ENCODE measurements around the gene TMEM119. TPM values are rescaled to one million over a fixed set of nuclear protein-coding genes. Genes with fewer than 3 reads are reported as not detected.
A peak's percentile ranks its signal among the peaks of the same experiment; 100 is the strongest.
"Not testable (repeated sequence)": the region's sequence is repeated elsewhere in the genome, so short reads cannot be mapped to it uniquely, and the experiment has no call there.

TMEM119 gene
- total RNA-seq, 4 donors from 2014 or later: 2.3 to 5.9 (median 4.5) TPM

DNA sequence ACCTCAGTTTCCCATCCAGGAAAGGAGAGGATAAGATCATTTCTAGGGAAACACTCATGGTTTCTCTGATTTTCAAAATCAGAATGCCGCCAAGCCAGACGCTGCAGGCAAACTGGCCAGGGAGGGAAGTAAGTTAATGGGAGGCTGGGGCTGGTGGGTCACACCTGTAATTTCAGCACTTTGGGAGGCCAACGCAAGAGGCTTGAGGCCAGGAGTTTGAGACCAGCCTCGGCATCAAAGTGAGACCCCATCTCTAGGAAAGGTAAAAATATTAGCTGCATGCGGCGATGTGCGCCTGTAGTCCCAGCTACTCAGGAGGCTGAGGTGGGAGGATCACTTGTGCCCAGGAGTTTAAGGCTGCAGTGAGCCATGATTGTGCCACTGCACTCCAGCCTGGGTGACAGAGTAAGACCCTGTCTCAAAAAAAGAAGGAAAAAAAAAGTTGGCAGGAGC is 35.2 kb upstream of the TMEM119 start:
- peaks cover 0 to 40% (median 21%) of the 10 kb centered on the region in 3 donors for H3K4me1 ChIP-seq
- H3K9me3 ChIP-seq: no peaks in the 10 kb centered on the region
- no peaks in the 10 kb centered on the region for H3K36me3 ChIP-seq
- 96% methylated on average over 7 of the region's 7 CpGs; no CpG with 5 or more reads in 1 of the 2 donors for WGBS, 2 donors (ENCODE audit: low coverage in 1 of 2)
- ATAC-seq: no peak
- peak overlapping the region in 1 of 2 donors; percentile 30 for H3K4me3 ChIP-seq
- no peak for TF ChIP-seq EP300 (IDR thresholded peaks at IDR 0.05)
- TF ChIP-seq POLR2A (IDR thresholded peaks at IDR 0.05): no peak
- TF ChIP-seq, protein P1, sequence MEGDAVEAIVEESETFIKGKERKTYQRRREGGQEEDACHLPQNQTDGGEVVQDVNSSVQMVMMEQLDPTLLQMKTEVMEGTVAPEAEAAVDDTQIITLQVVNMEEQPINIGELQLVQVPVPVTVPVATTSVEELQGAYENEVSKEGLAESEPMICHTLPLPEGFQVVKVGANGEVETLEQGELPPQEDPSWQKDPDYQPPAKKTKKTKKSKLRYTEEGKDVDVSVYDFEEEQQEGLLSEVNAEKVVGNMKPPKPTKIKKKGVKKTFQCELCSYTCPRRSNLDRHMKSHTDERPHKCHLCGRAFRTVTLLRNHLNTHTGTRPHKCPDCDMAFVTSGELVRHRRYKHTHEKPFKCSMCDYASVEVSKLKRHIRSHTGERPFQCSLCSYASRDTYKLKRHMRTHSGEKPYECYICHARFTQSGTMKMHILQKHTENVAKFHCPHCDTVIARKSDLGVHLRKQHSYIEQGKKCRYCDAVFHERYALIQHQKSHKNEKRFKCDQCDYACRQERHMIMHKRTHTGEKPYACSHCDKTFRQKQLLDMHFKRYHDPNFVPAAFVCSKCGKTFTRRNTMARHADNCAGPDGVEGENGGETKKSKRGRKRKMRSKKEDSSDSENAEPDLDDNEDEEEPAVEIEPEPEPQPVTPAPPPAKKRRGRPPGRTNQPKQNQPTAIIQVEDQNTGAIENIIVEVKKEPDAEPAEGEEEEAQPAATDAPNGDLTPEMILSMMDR (IDR thresholded peaks at IDR 0.05): no peak
- no peak for TF ChIP-seq POLR2AphosphoS5 (IDR thresholded peaks at IDR 0.05)
- peak overlapping the region in 2 of 4 donors; percentile 38 to 48 for H3K27ac ChIP-seq
- H3K27me3 ChIP-seq: peaks cover 27% of the 10 kb centered on the region

- H3K9me3 ChIP-seq, H3K36me3 ChIP-seq, ATAC-seq, H3K4me3 ChIP-seq: not testable (repeated sequence)
- H3K27me3 ChIP-seq: peaks cover 27% of the 10 kb centered on the region
- peaks cover 0 to 23% (median 13%) of the 10 kb centered on the region in 3 donors for H3K4me1 ChIP-seq
- peak overlapping the region in 1 of 4 donors; percentile 24 for H3K27ac ChIP-seq
- 90 to 100% methylated on average over 1 to 3 of the region's 4 CpGs for WGBS, 2 donors (ENCODE audit: low coverage in 1 of 2)
These were observed 33.4 kb upstream of the TMEM119 start for GRCh38 chr12:108631261-108631660.

GRCh38 chr12:108630481-108631207 is 32.8 kb upstream of the TMEM119 start:
- H3K9me3 ChIP-seq: no peaks in the 10 kb centered on the region
- WGBS, 2 donors (ENCODE audit: low coverage in 1 of 2): 58 to 78% methylated on average over 6 of the region's 9 CpGs

GRCh38 chr12:108629824-108630476 is 32.1 kb upstream of the TMEM119 start:
- Histone ChIP-seq H3K9me3 (no peaks in the 10 kb centered on the region), H3K27ac (peak overlapping the region in 3 of 4 donors; percentile 25 to 65 (median 37)), H3K36me3 (no peaks in the 10 kb centered on the region), H3K27me3 (peaks cover 24% of the 10 kb centered on the region), H3K4me1 (peaks cover 0 to 13% (median 11%) of the 10 kb centered on the region in 3 donors), H3K4me3 (no peak overlapping the region)
- 34 to 76% methylated on average over 6 to 9 of the region's 17 CpGs for whole genome bisulfite sequencing, 2 donors (ENCODE audit: low coverage in 1 of 2)
- ATAC-seq: peak; percentile 64
- TF ChIP-seq POLR2A (IDR thresholded peaks at IDR 0.05) (no peak), EP300 (IDR thresholded peaks at IDR 0.05) (no peak), POLR2AphosphoS5 (IDR thresholded peaks at IDR 0.05) (peak; percentile 33)
- TF ChIP-seq, protein P1 (IDR thresholded peaks at IDR 0.05): no peak

More at GRCh38 chr12:108630481-108631207, 32.8 kb upstream of the TMEM119 start:
- no peaks in the 10 kb centered on the region for H3K36me3 ChIP-seq
- peak overlapping the region in 2 of 4 donors; percentile 37 to 65 for H3K27ac ChIP-seq
- H3K27me3 ChIP-seq: peaks cover 27% of the 10 kb centered on the region
- no peak overlapping the region for H3K4me3 ChIP-seq
- no peak for ATAC-seq
- TF ChIP-seq EP300 (IDR thresholded peaks at IDR 0.05) (no peak), POLR2AphosphoS5 (IDR thresholded peaks at IDR 0.05) (no peak), POLR2A (IDR thresholded peaks at IDR 0.05) (no peak)
- TF ChIP-seq, protein P1 (IDR thresholded peaks at IDR 0.05): no peak
- H3K4me1 ChIP-seq: peaks cover 0 to 16% (median 13%) of the 10 kb centered on the region in 3 donors

- ATAC-seq: no peak
- no peak overlapping the region for H3K4me3 ChIP-seq
- H3K9me3 ChIP-seq: no peaks in the 10 kb centered on the region
- peak overlapping the region in 2 of 4 donors; percentile 47 to 51 for H3K27ac ChIP-seq
- peaks cover 21% of the 10 kb centered on the region for H3K27me3 ChIP-seq
- H3K36me3 ChIP-seq: no peaks in the 10 kb centered on the region
- 70% methylated on average over 2 of the region's 5 CpGs; no CpG with 5 or more reads in 1 of the 2 donors for WGBS, 2 donors (ENCODE audit: low coverage in 1 of 2)
- TF ChIP-seq EP300 (IDR thresholded peaks at IDR 0.05) (no peak), POLR2AphosphoS5 (IDR thresholded peaks at IDR 0.05) (no peak), POLR2A (IDR thresholded peaks at IDR 0.05) (no peak)
- TF ChIP-seq, protein P1 (IDR thresholded peaks at IDR 0.05): no peak
- peaks cover 0 to 13% (median 10%) of the 10 kb centered on the region in 3 donors for H3K4me1 ChIP-seq
These were observed 31.3 kb upstream of the TMEM119 start for GRCh38 chr12:108629151-108629550.
